ENCODE results near the gene WDR73. TPM values are rescaled to one million over a fixed set of nuclear protein-coding genes. Genes with fewer than 3 reads are reported as not detected.

WDR73 gene
- total and polyA plus RNA-seq, 2 of the 4 experiments (the other 2 are of a cell fraction) = 21.5 to 25.5 TPM

GRCh38 chr15:84590406-84590805 lies 63.7 kb downstream of the WDR73 start:
- no peak overlapping the region for H4K5ac ChIP-seq (ENCODE audit: low read depth, low read length)
- H3K4me2 ChIP-seq (ENCODE audit: low read depth, low read length) = no peak overlapping the region
- H3K9me1 ChIP-seq (ENCODE audit: insufficient read depth, low read length) = no peaks in the 10 kb centered on the region
- no peak overlapping the region for H2BK15ac ChIP-seq (ENCODE audit: low read depth, low read length)
- no peak overlapping the region for H2AK9ac ChIP-seq (replicated peaks; ENCODE audit: low read depth, low read length, poor library complexity)
- no peak overlapping the region for H3K9ac ChIP-seq (ENCODE audit: low read depth, low read length)
- H3K4me3 ChIP-seq (ENCODE audit: insufficient read depth, low read depth, low read length) = no peak overlapping the region
- H3K18ac ChIP-seq (ENCODE audit: low read depth, low read length) = no peak overlapping the region
- CTCF ChIA-PET = no interaction called here
- intact Hi-C loops (cut with micrococcal nuclease) = no loop called here
- no peak overlapping the region for H3K27ac ChIP-seq (ENCODE audit: insufficient read depth, low read length)
- no peak overlapping the region for H2AK5ac ChIP-seq (ENCODE audit: low read depth, low read length)
- H4K20me1 ChIP-seq (ENCODE audit: insufficient read depth, low read length) = no peaks in the 10 kb centered on the region
- no peaks in the 10 kb centered on the region for H3K79me1 ChIP-seq (ENCODE audit: low read depth in 1 of 2, low read length in 2 of 2)
- no peak overlapping the region for H3K4ac ChIP-seq (ENCODE audit: low read depth, low read length)
- no TSS peak for BruUV-seq (replicated peaks)
- H4K8ac ChIP-seq (ENCODE audit: low read depth in 2 of 2, low read length in 2 of 2) = no peak overlapping the region
- WGBS, 2 experiments (ENCODE audit: extremely low coverage in 2 of 2, insufficient read length in 1 of 2) = no CpG with 5 or more reads among the region's 2 CpGs
- H3K4me1 ChIP-seq (ENCODE audit: control insufficient read depth, insufficient read depth, low read length) = no peaks in the 10 kb centered on the region
- no peak overlapping the region for H2BK120ac ChIP-seq (ENCODE audit: low read depth, low read length)
- H4K91ac ChIP-seq (ENCODE audit: insufficient read depth, low read depth, low read length) = no peak overlapping the region
- POLR2A ChIA-PET (ENCODE audit: unreplicated experiment) = no interaction called here
- H3K27me3 ChIP-seq (ENCODE audit: control insufficient read depth, insufficient read depth, low read length) = peaks cover 11% of the 10 kb centered on the region
- H3K36me3 ChIP-seq (ENCODE audit: control insufficient read depth, insufficient read depth, low read length) = no peaks in the 10 kb centered on the region
- no peak overlapping the region for H2AFZ ChIP-seq (replicated peaks; ENCODE audit: low read length, poor library complexity)
- no peak overlapping the region for H2BK20ac ChIP-seq (ENCODE audit: low read depth, low read length)
- TF ChIP-seq CEBPB (IDR thresholded peaks at IDR 0.05; ENCODE audit: low read depth, low read length) = peak; percentile 9; the same call in 1 of the 2 replicates
- TF ChIP-seq RCOR1 (IDR thresholded peaks at IDR 0.05; ENCODE audit: insufficient replicate concordance, low read length) = no peak
- in situ Hi-C loops (cut with MboI; ENCODE audit: low sequenced_read_pairs) = no loop called here
- no peak overlapping the region for H2BK5ac ChIP-seq (ENCODE audit: low read depth, low read length, poor library complexity, severe bottlenecking)
- DNase-seq = peak; percentile 31
- H3K14ac ChIP-seq (replicated peaks; ENCODE audit: low read depth, low read length) = no peak overlapping the region
- H3K9me3 ChIP-seq (ENCODE audit: control insufficient read depth, insufficient read depth, low read length) = peaks cover 3% of the 10 kb centered on the region; the same call in 1 of the 2 replicates
- ATAC-seq (ENCODE audit: low read depth) = no peak
- dilution Hi-C loops (cut with HindIII; ENCODE audit: low sequenced_read_pairs, unreplicated experiment) = no loop called here
- no peak overlapping the region for H3K56ac ChIP-seq (ENCODE audit: extremely low read depth, insufficient read depth, low read length)
- H3K23ac ChIP-seq (ENCODE audit: low read depth, low read length) = no peak overlapping the region

Other genes starting within 250 kb of the WDR73 start
- gene ZSCAN2, start 53.3 kb downstream of the WDR73 start, total RNA-seq (2012; rRNA removed) = 15.0 and 18.3 TPM in 2 replicates
- 10.4 and 11.1 TPM in 2 replicates for gene ZSCAN2, start 53.3 kb downstream of the WDR73 start, polyA plus RNA-seq (2012; rRNA removed)
- 1.3 and 1.4 TPM in 2 replicates for gene NMB, start 3.9 kb upstream of the WDR73 start, total RNA-seq (2012; rRNA removed)
- gene NMB, start 3.9 kb upstream of the WDR73 start, polyA plus RNA-seq (2012; rRNA removed) = 3.8 and 5.1 TPM in 2 replicates
- gene SEC11A, start 61.9 kb upstream of the WDR73 start, total RNA-seq (2012; rRNA removed) = 62.4 and 233 TPM in 2 replicates
- gene SEC11A, start 61.9 kb upstream of the WDR73 start, polyA plus RNA-seq (2012; rRNA removed) = 91.8 and 108 TPM in 2 replicates
- 4.2 and 4.3 TPM in 2 replicates for gene ZNF592, start 94.3 kb upstream of the WDR73 start, total RNA-seq (2012; rRNA removed)
- 10.2 and 11.5 TPM in 2 replicates for gene ZNF592, start 94.3 kb upstream of the WDR73 start, polyA plus RNA-seq (2012; rRNA removed)
- under 0.01 TPM in 2 replicates for gene ALPK3, start 163.1 kb upstream of the WDR73 start, total RNA-seq (2012; rRNA removed)
- gene ALPK3, start 163.1 kb upstream of the WDR73 start, polyA plus RNA-seq (2012; rRNA removed) = 0.06 and 0.26 TPM in 2 replicates
- not detected in 2 replicates for gene SLC28A1, start 230.4 kb upstream of the WDR73 start, total RNA-seq (2012; rRNA removed)
- gene SLC28A1, start 230.4 kb upstream of the WDR73 start, polyA plus RNA-seq (2012; rRNA removed) = not detected in 2 replicates